GM19043 (cell line): ENCODE results near the gene CHRDL1.

ENCODE experiments used
- ATAC-seq: cut with Tn5 transposase; IDR thresholded peaks from one replicate; pipeline ENCODE4 v1.9.1; 2021; ENCODE audit warnings: low read depth; ENCODE audit not compliant: unreplicated experiment

The CHRDL1 gene

GRCh38 chrX:110743679-110744340 is 51.8 kb downstream of the CHRDL1 start:
- ATAC-seq, result no peak

- no peak for ATAC-seq
Measured at GRCh38 chrX:110741213-110741796, 54.3 kb downstream of the CHRDL1 start.

GRCh38 chrX:110734894-110735541 is 60.6 kb downstream of the CHRDL1 start:
- ATAC-seq, result no peak

- ATAC-seq, result no peak
Measured at GRCh38 chrX:110734271-110734670, 61.3 kb downstream of the CHRDL1 start.

GRCh38 chrX:110733166-110733565 is 62.5 kb downstream of the CHRDL1 start:
- no peak for ATAC-seq

GRCh38 chrX:110732266-110732665 is 63.4 kb downstream of the CHRDL1 start:
- no peak for ATAC-seq

GRCh38 chrX:110723844-110724243 is 71.8 kb downstream of the CHRDL1 start:
- ATAC-seq, result no peak

- no peak for ATAC-seq
Measured at GRCh38 chrX:110722135-110722534, 73.5 kb downstream of the CHRDL1 start.

- ATAC-seq, result no peak
Measured at GRCh38 chrX:110713666-110714065, 82.0 kb downstream of the CHRDL1 start.

GRCh38 chrX:110706446-110706845 is 89.2 kb downstream of the CHRDL1 start:
- no peak for ATAC-seq

- ATAC-seq, result no peak
Measured at GRCh38 chrX:110703641-110704040, 92.0 kb downstream of the CHRDL1 start.

GRCh38 chrX:110699109-110699508 is 96.5 kb downstream of the CHRDL1 start:
- peak; percentile 44 for ATAC-seq

- peak; percentile 66 for ATAC-seq
Measured at GRCh38 chrX:110698696-110699095, 96.9 kb downstream of the CHRDL1 start.

GRCh38 chrX:110692866-110693265 is 102.8 kb downstream of the CHRDL1 start:
- no peak for ATAC-seq

- no peak for ATAC-seq
Measured at GRCh38 chrX:110691446-110691845, 104.2 kb downstream of the CHRDL1 start.

GRCh38 chrX:110684653-110685052 is 111.0 kb downstream of the CHRDL1 start:
- ATAC-seq, result no peak

- no peak for ATAC-seq
Measured at GRCh38 chrX:110683925-110684324, 111.7 kb downstream of the CHRDL1 start.

- no peak for ATAC-seq
Measured at GRCh38 chrX:110678591-110678990, 117.0 kb downstream of the CHRDL1 start.

- ATAC-seq, result no peak
Measured at GRCh38 chrX:110675886-110676285, 119.7 kb downstream of the CHRDL1 start.

- ATAC-seq, result peak; percentile 98
Measured at GRCh38 chrX:110671068-110671803, 124.4 kb downstream of the CHRDL1 start.

GRCh38 chrX:110669572-110669971 is 126.0 kb downstream of the CHRDL1 start:
- no peak for ATAC-seq
